C4-2B (cell line): ENCODE results near the gene CORO1C.

Experiments used
- ZFX ChIP-seq: fragments of 450-650 bp; IDR thresholded peaks from 2 replicates; pipeline ENCODE4 v1.6.1; 2017
- TF ChIP-seq, protein P1 (sequence below): fragments of 450-650 bp; conservative IDR thresholded peaks from 2 replicates; pipeline ENCODE4 v1.5.1; 2017; ENCODE audit warnings: mild to moderate bottlenecking

DNA sequence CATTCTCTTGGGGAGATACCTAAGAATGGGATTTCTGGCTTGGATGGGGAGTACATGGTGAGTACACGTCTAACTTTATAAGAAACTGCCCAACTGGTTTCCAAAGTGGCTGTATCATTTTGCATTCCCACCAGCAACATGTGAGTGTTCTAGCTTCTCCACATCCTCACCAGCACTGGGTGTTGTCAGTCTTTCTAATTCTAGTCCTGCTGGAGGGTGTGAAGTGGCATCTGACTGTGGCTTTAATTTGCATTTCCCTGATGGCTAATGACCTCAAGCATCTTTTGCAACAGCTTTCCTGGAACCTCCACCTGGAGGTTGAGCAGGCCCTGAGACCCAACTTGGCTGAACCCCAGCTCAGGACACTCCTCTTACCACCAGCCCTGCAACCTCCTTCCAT, 115.4 kb downstream of the CORO1C start:
- TF ChIP-seq, protein P1, sequence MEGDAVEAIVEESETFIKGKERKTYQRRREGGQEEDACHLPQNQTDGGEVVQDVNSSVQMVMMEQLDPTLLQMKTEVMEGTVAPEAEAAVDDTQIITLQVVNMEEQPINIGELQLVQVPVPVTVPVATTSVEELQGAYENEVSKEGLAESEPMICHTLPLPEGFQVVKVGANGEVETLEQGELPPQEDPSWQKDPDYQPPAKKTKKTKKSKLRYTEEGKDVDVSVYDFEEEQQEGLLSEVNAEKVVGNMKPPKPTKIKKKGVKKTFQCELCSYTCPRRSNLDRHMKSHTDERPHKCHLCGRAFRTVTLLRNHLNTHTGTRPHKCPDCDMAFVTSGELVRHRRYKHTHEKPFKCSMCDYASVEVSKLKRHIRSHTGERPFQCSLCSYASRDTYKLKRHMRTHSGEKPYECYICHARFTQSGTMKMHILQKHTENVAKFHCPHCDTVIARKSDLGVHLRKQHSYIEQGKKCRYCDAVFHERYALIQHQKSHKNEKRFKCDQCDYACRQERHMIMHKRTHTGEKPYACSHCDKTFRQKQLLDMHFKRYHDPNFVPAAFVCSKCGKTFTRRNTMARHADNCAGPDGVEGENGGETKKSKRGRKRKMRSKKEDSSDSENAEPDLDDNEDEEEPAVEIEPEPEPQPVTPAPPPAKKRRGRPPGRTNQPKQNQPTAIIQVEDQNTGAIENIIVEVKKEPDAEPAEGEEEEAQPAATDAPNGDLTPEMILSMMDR, result no peak
- no peak for TF ChIP-seq ZFX
